ENCODE measurements around the gene CNIH4.

The CNIH4 gene

DNA sequence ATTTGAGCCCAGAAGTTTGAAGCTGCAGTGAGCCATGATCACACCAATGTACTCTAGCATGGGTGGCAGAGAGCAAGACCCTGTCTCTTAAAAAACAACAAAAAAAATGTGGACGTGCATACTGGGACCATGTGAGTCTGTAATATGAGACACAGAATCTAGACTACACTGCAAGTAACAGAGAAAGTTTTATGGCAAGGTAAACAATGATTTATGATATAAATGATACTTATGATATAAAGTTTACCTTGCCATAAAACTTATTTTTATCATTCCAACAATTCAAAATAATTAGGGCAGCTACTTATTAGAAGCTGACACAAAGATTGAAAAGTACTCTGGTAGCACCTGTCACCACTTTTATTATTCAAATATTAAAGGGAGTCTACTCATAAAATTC is 43.2 kb downstream of the CNIH4 start:
- Histone ChIP-seq H3K27ac (ENCODE audit: insufficient read depth, low read depth, low read length, poor library complexity, severe bottlenecking) (no peak overlapping the region), H3K4me1 (ENCODE audit: control insufficient read depth, insufficient read depth, low read length) (no peaks in the 10 kb centered on the region), H3K9me3 (ENCODE audit: control insufficient read depth, low read length) (no peaks in the 10 kb centered on the region), H3K27me3 (ENCODE audit: control insufficient read depth, insufficient read depth, low read length, poor library complexity, severe bottlenecking) (no peaks in the 10 kb centered on the region), H3K4me3 (ENCODE audit: insufficient read depth, low read depth, low read length) (no peak overlapping the region), H3K36me3 (ENCODE audit: control insufficient read depth, insufficient read depth, low read length) (peaks cover 52% of the 10 kb centered on the region)
- WGBS, 2 experiments: 67 to 100% methylated on average over 1 of the region's 1 CpG

DNA sequence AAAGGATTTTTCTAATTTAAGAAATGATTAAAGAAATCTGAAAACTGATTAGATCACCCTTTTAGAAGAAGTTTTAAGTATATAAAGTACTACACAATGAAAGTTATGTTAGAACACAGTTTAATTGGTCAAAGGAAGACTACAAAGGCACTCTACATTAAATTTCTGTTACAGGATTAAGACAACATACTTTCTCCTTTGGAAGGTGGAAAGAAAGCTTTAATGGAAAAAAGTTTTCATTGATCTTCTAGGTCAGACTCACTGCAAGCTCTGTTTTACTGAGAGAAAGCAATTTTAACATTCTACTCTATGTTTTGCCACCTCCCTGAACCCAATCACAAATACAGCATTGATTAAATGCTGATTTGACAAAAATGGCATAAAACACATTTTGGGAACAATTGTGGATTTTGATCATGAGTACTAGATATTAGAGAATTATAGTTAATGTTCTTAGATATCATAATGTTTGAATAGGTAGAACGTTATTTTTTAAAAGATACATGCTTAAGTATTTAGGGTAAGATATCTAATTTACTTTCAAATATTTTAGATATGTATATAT is 45.9 kb downstream of the CNIH4 start:
- Histone ChIP-seq H3K36me3 (ENCODE audit: control insufficient read depth, insufficient read depth, low read length) (peaks cover 47% of the 10 kb centered on the region), H3K27ac (ENCODE audit: insufficient read depth, low read depth, low read length, poor library complexity, severe bottlenecking) (no peak overlapping the region), H3K4me3 (ENCODE audit: insufficient read depth, low read depth, low read length) (no peak overlapping the region), H3K4me1 (ENCODE audit: control insufficient read depth, insufficient read depth, low read length) (no peaks in the 10 kb centered on the region), H3K27me3 (ENCODE audit: control insufficient read depth, insufficient read depth, low read length, poor library complexity, severe bottlenecking) (no peaks in the 10 kb centered on the region), H3K9me3 (ENCODE audit: control insufficient read depth, low read length) (no peaks in the 10 kb centered on the region)
- 100% methylated on average over 1 of the region's 1 CpG for WGBS, 2 experiments

DNA sequence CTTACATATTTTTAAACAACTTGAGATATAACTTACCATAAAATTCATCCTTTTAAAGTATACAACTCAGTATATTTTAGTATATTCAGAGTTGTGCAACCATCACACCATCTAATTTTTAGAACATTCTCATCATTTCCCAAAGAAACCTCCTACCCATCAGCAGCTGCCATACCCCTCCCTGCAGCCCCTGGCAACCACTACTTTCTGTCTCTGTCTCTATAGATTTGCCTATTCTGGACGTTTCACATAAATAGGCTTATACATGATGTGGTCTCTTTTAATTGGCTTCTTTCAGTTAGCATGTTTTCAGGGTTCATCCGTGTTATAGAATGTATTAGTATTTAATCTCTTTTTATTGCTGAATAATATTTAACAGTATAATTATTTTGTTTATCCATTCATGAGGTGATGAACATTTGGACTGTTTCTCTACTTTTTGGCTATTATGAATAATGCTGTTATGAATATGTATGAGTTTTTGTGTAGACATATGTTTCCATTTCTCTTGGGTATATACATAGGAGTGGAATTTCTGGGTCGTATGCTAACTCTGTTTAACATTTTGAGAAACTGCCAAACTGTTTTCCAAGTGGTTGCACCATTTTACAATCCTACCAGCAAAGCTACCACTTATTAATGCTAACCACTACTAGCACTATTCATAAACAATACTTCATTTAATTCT is 48.4 kb downstream of the CNIH4 start:
- Histone ChIP-seq H3K27ac (ENCODE audit: insufficient read depth, low read depth, low read length, poor library complexity, severe bottlenecking) (no peak overlapping the region), H3K4me3 (ENCODE audit: insufficient read depth, low read depth, low read length) (no peak overlapping the region), H3K36me3 (ENCODE audit: control insufficient read depth, insufficient read depth, low read length) (peaks cover 43% of the 10 kb centered on the region), H3K4me1 (ENCODE audit: control insufficient read depth, insufficient read depth, low read length) (no peaks in the 10 kb centered on the region), H3K27me3 (ENCODE audit: control insufficient read depth, insufficient read depth, low read length, poor library complexity, severe bottlenecking) (no peaks in the 10 kb centered on the region), H3K9me3 (ENCODE audit: control insufficient read depth, low read length) (no peaks in the 10 kb centered on the region)
- WGBS, 2 experiments: 89 to 92% methylated on average over 2 of the region's 3 CpGs

DNA sequence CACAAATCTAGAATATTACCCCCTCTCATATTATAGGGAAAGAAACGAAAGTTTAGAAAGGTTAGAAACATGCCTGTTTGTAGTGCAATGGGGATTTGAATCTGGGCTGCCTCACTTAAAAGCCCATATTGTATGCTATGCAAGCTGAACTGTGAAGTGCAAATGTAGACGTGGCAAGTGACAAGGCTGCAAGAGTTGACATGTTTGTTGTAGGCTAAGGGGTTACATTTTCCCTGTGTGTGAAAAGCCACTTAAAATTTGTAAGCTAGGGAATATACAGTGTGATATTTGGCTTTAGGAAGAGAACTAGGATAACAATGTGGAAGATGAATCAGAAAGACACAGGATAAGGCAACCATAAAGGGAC is 48.9 kb downstream of the CNIH4 start:
- Histone ChIP-seq H3K4me1 (ENCODE audit: control insufficient read depth, insufficient read depth, low read length) (no peaks in the 10 kb centered on the region), H3K4me3 (ENCODE audit: insufficient read depth, low read depth, low read length) (no peak overlapping the region), H3K27ac (ENCODE audit: insufficient read depth, low read depth, low read length, poor library complexity, severe bottlenecking) (no peak overlapping the region), H3K36me3 (ENCODE audit: control insufficient read depth, insufficient read depth, low read length) (peaks cover 46% of the 10 kb centered on the region), H3K9me3 (ENCODE audit: control insufficient read depth, low read length) (no peaks in the 10 kb centered on the region), H3K27me3 (ENCODE audit: control insufficient read depth, insufficient read depth, low read length, poor library complexity, severe bottlenecking) (no peaks in the 10 kb centered on the region)
- 88 to 97% methylated on average over 2 of the region's 2 CpGs for WGBS, 2 experiments

DNA sequence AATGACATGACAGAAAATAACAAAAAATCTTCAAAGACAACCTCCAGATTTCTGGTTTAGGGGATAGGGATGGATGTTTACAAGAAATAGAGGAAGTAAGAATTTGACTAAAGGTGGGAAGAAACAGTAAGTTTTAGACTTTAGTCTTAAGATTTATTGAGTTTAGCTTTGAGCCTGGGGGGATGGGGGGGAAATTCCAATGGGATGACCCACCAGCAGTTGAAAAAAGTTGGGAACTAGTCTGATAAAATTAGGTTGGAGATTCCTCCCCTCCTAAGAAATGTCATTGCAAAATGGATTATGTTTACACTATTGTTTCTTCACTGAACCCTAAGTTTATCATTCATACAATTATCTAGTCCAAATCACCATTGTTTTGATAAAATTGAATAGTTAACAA is 49.5 kb downstream of the CNIH4 start:
- no peak overlapping the region for H3K27ac ChIP-seq (ENCODE audit: insufficient read depth, low read depth, low read length, poor library complexity, severe bottlenecking)
- no peaks in the 10 kb centered on the region for H3K27me3 ChIP-seq (ENCODE audit: control insufficient read depth, insufficient read depth, low read length, poor library complexity, severe bottlenecking)
- H3K9me3 ChIP-seq (ENCODE audit: control insufficient read depth, low read length): no peaks in the 10 kb centered on the region
- H3K4me1 ChIP-seq (ENCODE audit: control insufficient read depth, insufficient read depth, low read length): no peaks in the 10 kb centered on the region
- peaks cover 51% of the 10 kb centered on the region for H3K36me3 ChIP-seq (ENCODE audit: control insufficient read depth, insufficient read depth, low read length)
- H3K4me3 ChIP-seq (ENCODE audit: insufficient read depth, low read depth, low read length): no peak overlapping the region

DNA sequence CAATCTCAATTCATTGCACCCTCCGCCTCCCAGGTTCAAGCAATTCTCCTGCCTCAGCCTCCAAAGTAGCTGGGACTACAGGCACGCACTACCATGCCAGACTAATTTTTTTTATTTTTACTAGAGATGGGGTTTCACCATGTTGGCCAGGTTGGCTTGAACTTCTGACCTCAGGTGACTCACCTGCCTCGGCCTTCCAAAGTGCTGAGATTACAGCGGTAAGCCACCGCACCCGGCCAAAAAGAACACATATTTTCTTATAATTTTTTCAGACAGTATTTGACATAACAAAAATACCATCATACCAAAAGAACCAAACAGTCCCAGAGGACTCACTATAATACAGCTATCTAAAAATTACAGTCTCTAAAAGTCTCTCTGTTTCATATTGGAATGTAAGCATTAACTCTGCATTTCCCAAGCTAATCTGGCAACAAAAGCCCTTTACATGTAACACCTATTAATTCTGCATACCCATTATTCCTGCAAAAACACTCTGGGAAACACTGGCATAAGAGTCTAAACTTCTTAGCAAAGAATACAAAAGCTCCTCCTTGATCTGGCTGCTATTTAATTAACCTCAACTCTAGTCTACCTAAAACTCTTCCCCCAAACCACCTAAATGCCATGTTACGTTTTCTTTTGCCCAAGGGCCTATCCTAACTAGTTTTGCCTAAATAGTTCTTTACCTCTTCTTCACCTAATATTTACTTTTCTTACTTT is 51.1 kb downstream of the CNIH4 start:
- H3K4me3 ChIP-seq (ENCODE audit: insufficient read depth, low read depth, low read length): no peak overlapping the region
- no peaks in the 10 kb centered on the region for H3K9me3 ChIP-seq (ENCODE audit: control insufficient read depth, low read length)
- H3K36me3 ChIP-seq (ENCODE audit: control insufficient read depth, insufficient read depth, low read length): peaks cover 55% of the 10 kb centered on the region
- no peaks in the 10 kb centered on the region for H3K27me3 ChIP-seq (ENCODE audit: control insufficient read depth, insufficient read depth, low read length, poor library complexity, severe bottlenecking)
- 86 to 96% methylated on average over 7 of the region's 7 CpGs for WGBS, 2 experiments
- no peak overlapping the region for H3K27ac ChIP-seq (ENCODE audit: insufficient read depth, low read depth, low read length, poor library complexity, severe bottlenecking)
- H3K4me1 ChIP-seq (ENCODE audit: control insufficient read depth, insufficient read depth, low read length): no peaks in the 10 kb centered on the region

DNA sequence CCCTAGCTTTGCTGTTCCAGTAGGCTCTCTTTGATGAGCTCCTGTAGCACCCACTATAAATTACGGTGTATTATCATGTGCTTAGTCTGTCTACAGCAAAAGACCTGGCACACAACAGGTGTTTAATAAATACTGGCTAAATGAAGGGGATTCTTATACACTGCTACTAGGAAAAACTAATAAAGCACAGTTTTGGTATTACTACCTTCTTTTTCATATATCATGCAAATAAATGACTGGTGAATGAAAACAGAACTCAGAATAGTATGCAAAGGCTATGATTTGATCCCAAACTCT is 51.6 kb downstream of the CNIH4 start:
- Histone ChIP-seq H3K36me3 (ENCODE audit: control insufficient read depth, insufficient read depth, low read length) (peaks cover 53% of the 10 kb centered on the region), H3K9me3 (ENCODE audit: control insufficient read depth, low read length) (no peaks in the 10 kb centered on the region), H3K4me1 (ENCODE audit: control insufficient read depth, insufficient read depth, low read length) (no peaks in the 10 kb centered on the region), H3K27me3 (ENCODE audit: control insufficient read depth, insufficient read depth, low read length, poor library complexity, severe bottlenecking) (no peaks in the 10 kb centered on the region), H3K4me3 (ENCODE audit: insufficient read depth, low read depth, low read length) (no peak overlapping the region), H3K27ac (ENCODE audit: insufficient read depth, low read depth, low read length, poor library complexity, severe bottlenecking) (no peak overlapping the region)
- 100% methylated on average over 1 of the region's 1 CpG; no CpG with 5 or more reads in 1 of the 2 experiments for WGBS, 2 experiments

DNA sequence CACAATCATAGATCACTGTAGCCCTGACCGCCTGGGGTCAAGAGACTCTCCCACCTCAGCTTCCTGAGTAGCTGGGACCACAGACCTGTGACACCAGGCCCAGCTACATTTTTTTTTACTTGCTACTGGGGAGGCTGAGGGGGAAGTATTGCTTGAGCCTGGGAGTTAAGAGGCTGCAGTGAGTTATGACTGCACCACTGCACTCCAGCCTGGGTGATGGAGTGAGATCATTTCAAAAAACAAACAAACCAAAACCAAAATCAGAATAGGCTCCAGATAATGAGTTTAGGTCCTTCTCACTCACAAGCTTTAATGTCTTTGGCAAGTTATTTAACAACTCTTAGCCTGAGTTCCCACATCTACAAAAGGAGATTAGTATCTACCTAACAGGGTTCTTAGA is 55.1 kb downstream of the CNIH4 start:
- Histone ChIP-seq H3K4me1 (ENCODE audit: control insufficient read depth, insufficient read depth, low read length) (no peaks in the 10 kb centered on the region), H3K27me3 (ENCODE audit: control insufficient read depth, insufficient read depth, low read length, poor library complexity, severe bottlenecking) (no peaks in the 10 kb centered on the region), H3K27ac (ENCODE audit: insufficient read depth, low read depth, low read length, poor library complexity, severe bottlenecking) (no peak overlapping the region), H3K36me3 (ENCODE audit: control insufficient read depth, insufficient read depth, low read length) (peaks cover 30% of the 10 kb centered on the region), H3K4me3 (ENCODE audit: insufficient read depth, low read depth, low read length) (no peak overlapping the region), H3K9me3 (ENCODE audit: control insufficient read depth, low read length) (no peaks in the 10 kb centered on the region)
- 88 to 94% methylated on average over 1 of the region's 1 CpG for WGBS, 2 experiments

DNA sequence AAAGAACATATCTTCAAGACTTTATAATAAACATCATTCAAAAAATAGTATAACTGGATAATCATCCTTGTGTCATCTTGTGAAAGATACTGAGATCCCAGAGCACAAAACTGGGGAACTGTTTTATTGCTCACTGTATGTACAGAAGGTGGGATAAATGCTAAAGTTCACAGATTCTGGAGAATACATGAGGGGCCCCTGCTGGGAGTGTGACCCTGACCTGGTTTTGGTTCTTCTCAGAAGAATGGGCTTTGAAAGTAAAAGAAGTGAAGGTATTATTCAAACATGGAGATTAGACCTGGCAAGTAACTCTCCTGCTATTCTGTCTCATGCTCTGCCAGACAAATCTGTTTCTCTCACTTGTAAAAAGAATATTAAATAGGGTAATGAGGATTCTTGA is 63.4 kb downstream of the CNIH4 start:
- no peak overlapping the region for H3K4me3 ChIP-seq (ENCODE audit: insufficient read depth, low read depth, low read length)
- H3K27ac ChIP-seq (ENCODE audit: insufficient read depth, low read depth, low read length, poor library complexity, severe bottlenecking): no peak overlapping the region
- H3K36me3 ChIP-seq (ENCODE audit: control insufficient read depth, insufficient read depth, low read length): peaks cover 47% of the 10 kb centered on the region
- no peaks in the 10 kb centered on the region for H3K4me1 ChIP-seq (ENCODE audit: control insufficient read depth, insufficient read depth, low read length)
- H3K27me3 ChIP-seq (ENCODE audit: control insufficient read depth, insufficient read depth, low read length, poor library complexity, severe bottlenecking): no peaks in the 10 kb centered on the region
- no peaks in the 10 kb centered on the region for H3K9me3 ChIP-seq (ENCODE audit: control insufficient read depth, low read length)

DNA sequence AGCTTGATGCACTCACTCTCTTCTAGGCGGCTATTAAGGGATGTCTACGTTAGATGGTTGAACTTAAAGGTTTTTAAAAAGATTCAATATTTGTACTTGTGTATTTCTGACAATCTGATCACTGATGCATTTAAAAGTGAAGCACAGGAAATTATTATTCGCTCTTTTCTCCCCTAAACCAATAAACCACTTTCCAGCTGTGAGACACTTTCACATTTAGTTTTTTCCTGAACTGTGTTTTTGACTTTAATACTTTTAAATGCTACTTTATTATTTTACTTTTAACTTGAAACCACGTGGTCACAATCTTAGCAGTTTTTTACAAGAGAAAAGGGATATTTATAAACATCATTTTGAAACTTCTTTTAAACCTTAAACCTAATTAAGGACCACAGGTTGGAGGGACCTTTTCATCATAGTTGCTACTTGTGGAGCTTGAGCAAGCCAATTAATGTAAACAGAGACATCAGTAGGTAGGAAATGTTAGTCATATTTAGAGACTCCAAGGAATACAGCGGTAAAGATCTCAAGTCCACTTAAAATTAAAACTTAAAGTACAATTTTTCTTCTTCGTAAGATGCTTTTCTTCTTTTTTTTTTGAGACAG is 68.7 kb downstream of the CNIH4 start:
- H3K27ac ChIP-seq (ENCODE audit: insufficient read depth, low read depth, low read length, poor library complexity, severe bottlenecking): no peak overlapping the region
- H3K4me1 ChIP-seq (ENCODE audit: control insufficient read depth, insufficient read depth, low read length): no peaks in the 10 kb centered on the region
- no peak overlapping the region for H3K4me3 ChIP-seq (ENCODE audit: insufficient read depth, low read depth, low read length)
- H3K9me3 ChIP-seq (ENCODE audit: control insufficient read depth, low read length): no peaks in the 10 kb centered on the region
- WGBS, 2 experiments: 92 to 98% methylated on average over 5 to 6 of the region's 6 CpGs
- H3K36me3 ChIP-seq (ENCODE audit: control insufficient read depth, insufficient read depth, low read length): peaks cover 33% of the 10 kb centered on the region
- H3K27me3 ChIP-seq (ENCODE audit: control insufficient read depth, insufficient read depth, low read length, poor library complexity, severe bottlenecking): no peaks in the 10 kb centered on the region
